ENCODE measurements around the gene CMSS1.

GRCh38 chr3:100150473-100150872 is 332.8 kb downstream of the CMSS1 start:
- no peak for TF ChIP-seq CTCF (IDR thresholded peaks at IDR 0.05; ENCODE audit: poor library complexity, severe bottlenecking)
- no peak for TF ChIP-seq SMC3 (conservative IDR thresholded peaks at IDR 0.05; ENCODE audit: poor library complexity)
